Ishikawa (cell line): ENCODE data around the gene SEL1L3.

Source experiments
- CEBPB ChIP-seq: IDR thresholded peaks from 2 replicates; pipeline ENCODE4 v1.6.1; 2012
- CREB1 ChIP-seq: IDR thresholded peaks from 2 replicates; pipeline ENCODE4 v1.6.1; 2012; ENCODE audit warnings: low read depth
- EGR1 ChIP-seq: IDR thresholded peaks from 2 replicates; pipeline ENCODE4 v1.6.1; 2012
- EP300 ChIP-seq: IDR thresholded peaks from 2 replicates; pipeline ENCODE4 v1.6.1; 2012; ENCODE audit warnings: borderline replicate concordance
- FOXM1 ChIP-seq: IDR thresholded peaks from 2 replicates; pipeline ENCODE4 v1.6.1; 2012; ENCODE audit warnings: low read depth, borderline replicate concordance
- MAX ChIP-seq: IDR thresholded peaks from 2 replicates; pipeline ENCODE4 v1.6.1; 2012
- NFIC ChIP-seq: IDR thresholded peaks from 2 replicates; pipeline ENCODE4 v1.6.1; 2012
- RAD21 ChIP-seq: IDR thresholded peaks from 2 replicates; pipeline ENCODE4 v1.6.1; 2012; ENCODE audit warnings: low read depth
- REST ChIP-seq: IDR thresholded peaks from 2 replicates; pipeline ENCODE4 v1.6.1; 2012; ENCODE audit warnings: low read depth, mild to moderate bottlenecking
- TAF1 ChIP-seq: IDR thresholded peaks from 2 replicates; pipeline ENCODE4 v1.6.1; 2012; ENCODE audit warnings: low read depth, mild to moderate bottlenecking
- TEAD4 ChIP-seq: IDR thresholded peaks from 2 replicates; pipeline ENCODE4 v1.6.1; 2012
- USF1 ChIP-seq: IDR thresholded peaks from 2 replicates; pipeline ENCODE4 v1.6.1; 2012
- YY1 ChIP-seq: IDR thresholded peaks from 2 replicates; pipeline ENCODE4 v1.6.1; 2012; ENCODE audit warnings: low read depth
- ZBTB7A ChIP-seq: IDR thresholded peaks from 2 replicates; pipeline ENCODE4 v1.6.1; 2012; ENCODE audit warnings: low read depth

The SEL1L3 gene

GRCh38 chr4:25817059-25817681, 45.6 kb downstream of the SEL1L3 start:
- TF ChIP-seq RAD21 (no peak), TAF1 (no peak), USF1 (no peak), MAX (no peak), REST (no peak), CEBPB (no peak), TEAD4 (no peak), YY1 (no peak), EP300 (no peak), EGR1 (no peak), FOXM1 (no peak), CREB1 (no peak), ZBTB7A (no peak)

GRCh38 chr4:25816591-25817058, 46.2 kb downstream of the SEL1L3 start:
- TF ChIP-seq RAD21 (no peak), NFIC (no peak), CEBPB (no peak), TAF1 (no peak), MAX (no peak), EP300 (no peak), REST (no peak), YY1 (no peak)

- TF ChIP-seq REST (no peak), ZBTB7A (no peak), TAF1 (no peak), CREB1 (no peak), NFIC (no peak)
Observed at GRCh38 chr4:25815586-25815985, 47.2 kb downstream of the SEL1L3 start.

GRCh38 chr4:25814301-25815136, 48.3 kb downstream of the SEL1L3 start:
- TF ChIP-seq USF1 (no peak), RAD21 (no peak), EGR1 (no peak), FOXM1 (no peak), REST (no peak), YY1 (no peak), TAF1 (no peak)
